MCF 10A (cell line): Measurements from ENCODE around the gene SMYD3. TPM values are rescaled to one million over a fixed set of nuclear protein-coding genes. Genes with fewer than 3 reads are reported as not detected.

Source experiments
- BruUV-seq: library from RNA; stranded (reverse); fragments of 400-500 nt; replicated peaks from 2 replicates; lab custom pipeline; 2021; lab: Mats Ljungman, UMichigan
- CTCF ChIA-PET: fragments of 300-600 bp; sonication (Branson Sonifier 250); formaldehyde crosslinking; extraction: SDS; loops from one replicate; lab custom pipeline; 2021; ENCODE audit warnings: antibody characterized with exemption, inconsistent platforms; lab: Yijun Ruan, JAX
- POLR2A ChIA-PET: fragments of 300-600, 350-650 bp; sonication (Branson Sonifier 250); formaldehyde crosslinking; extraction: SDS; loops from one replicate; lab custom pipeline; 2020; ENCODE audit warnings: antibody characterized with exemption, inconsistent platforms; lab: Yijun Ruan, JAX
- DNase-seq: peaks from one replicate; pipeline ENCODE4 v3.0.0-alpha.2; 2018; ENCODE audit not compliant: unreplicated experiment
- H3K27ac Mint-ChIP-seq: one replicate; pipeline ENCODE4 v1.8.0; 2022; ENCODE audit warnings: mild to moderate bottlenecking, low read depth, mixed read lengths; ENCODE audit not compliant: unreplicated experiment
- H3K27me3 Mint-ChIP-seq: one replicate; pipeline ENCODE4 v1.8.0; 2022; ENCODE audit warnings: mixed read lengths; ENCODE audit not compliant: insufficient read depth, unreplicated experiment
- H3K36me3 Mint-ChIP-seq: one replicate; pipeline ENCODE4 v1.8.0; 2022; ENCODE audit warnings: mild to moderate bottlenecking, moderate library complexity, mixed read lengths; ENCODE audit not compliant: insufficient read depth, unreplicated experiment
- H3K4me1 Mint-ChIP-seq: one replicate; pipeline ENCODE4 v1.8.0; 2022; ENCODE audit warnings: mixed read lengths; ENCODE audit not compliant: insufficient read depth, unreplicated experiment
- H3K4me3 Mint-ChIP-seq: one replicate; pipeline ENCODE4 v1.8.0; 2022; ENCODE audit warnings: mild to moderate bottlenecking, moderate library complexity, mixed read lengths; ENCODE audit not compliant: unreplicated experiment
- H3K9me3 Mint-ChIP-seq: one replicate; pipeline ENCODE4 v1.8.0; 2022; ENCODE audit warnings: mixed read lengths; ENCODE audit not compliant: unreplicated experiment
- intact Hi-C: fragments of 100-400 bp; cut with micrococcal nuclease; formaldehyde crosslinking; loops from 2 replicates; pipeline ENCODE4 v1.14.1; 2022
- total RNA-seq: library from RNA; stranded (reverse); gene quantifications from 2 replicates; pipeline ENCODE4 v1.2.3, GENCODE V29; 2022
- TF ChIP-seq, protein P1 (sequence below): fragments of 200-600 bp; IDR thresholded peaks from one replicate; pipeline ENCODE4 v1.8.0; 2022; ENCODE audit warnings: antibody characterized with exemption, mild to moderate bottlenecking; ENCODE audit not compliant: unreplicated experiment

SMYD3 gene
- total RNA-seq, 1 experiment from 2014 or later = 26.9 TPM

DNA sequence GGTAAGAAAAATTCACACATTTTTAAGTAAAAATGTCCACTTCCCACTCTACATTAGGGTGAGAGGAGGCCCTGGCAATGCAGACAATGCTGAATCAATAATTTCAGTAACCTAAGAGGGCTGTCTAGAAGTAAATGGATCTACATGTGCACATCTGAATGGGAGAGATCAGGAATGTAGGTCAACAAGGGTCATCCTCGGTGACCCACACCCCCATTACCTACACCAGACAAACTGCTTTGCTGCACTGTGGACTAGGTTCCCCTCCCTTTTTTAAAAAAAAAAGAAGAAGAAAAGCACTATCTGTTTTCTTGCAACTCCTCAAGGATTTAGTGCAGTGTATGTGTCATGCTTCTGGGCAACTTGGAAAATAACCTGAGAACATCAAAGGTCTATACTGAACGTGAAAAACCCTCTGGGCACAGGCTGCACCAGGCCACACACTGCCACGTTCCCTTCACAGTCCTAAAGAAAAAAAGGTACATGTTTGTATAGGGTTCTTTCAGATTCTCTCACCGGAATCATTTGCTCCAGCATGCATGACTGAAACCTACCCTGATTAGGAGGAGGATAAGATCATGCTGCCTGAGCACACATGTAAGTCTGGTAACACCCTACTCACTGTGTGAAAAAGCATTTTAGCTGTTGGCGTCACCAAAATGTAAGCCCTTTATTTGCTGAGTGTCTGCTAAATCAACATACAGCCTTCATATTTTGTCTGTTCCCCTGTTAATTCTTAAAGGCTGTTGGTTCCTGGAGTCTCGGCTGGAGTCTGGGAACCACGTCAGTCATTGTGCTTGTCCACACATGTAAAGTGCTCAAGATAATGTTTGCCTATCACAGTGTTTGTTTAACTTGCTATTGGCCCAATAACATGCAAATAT is 341.0 kb downstream of the SMYD3 start:
- peak overlapping the region; percentile 17 for H3K27ac Mint-ChIP-seq
- intact Hi-C loops = no loop called here
- ChIA-PET POLR2A (interaction anchor here (1.0 to 1.6 kb wide), 5 partner anchors 10 to 48 kb away, joined by 3 to 6 read pairs (median 4); no protein-coding TSS in a partner anchor), CTCF (interaction anchor here (0.8 to 1.3 kb wide), 2 partner anchors 8 to 10 kb away, joined by 3 to 4 read pairs; no protein-coding TSS in a partner anchor)
- TF ChIP-seq, protein P1, sequence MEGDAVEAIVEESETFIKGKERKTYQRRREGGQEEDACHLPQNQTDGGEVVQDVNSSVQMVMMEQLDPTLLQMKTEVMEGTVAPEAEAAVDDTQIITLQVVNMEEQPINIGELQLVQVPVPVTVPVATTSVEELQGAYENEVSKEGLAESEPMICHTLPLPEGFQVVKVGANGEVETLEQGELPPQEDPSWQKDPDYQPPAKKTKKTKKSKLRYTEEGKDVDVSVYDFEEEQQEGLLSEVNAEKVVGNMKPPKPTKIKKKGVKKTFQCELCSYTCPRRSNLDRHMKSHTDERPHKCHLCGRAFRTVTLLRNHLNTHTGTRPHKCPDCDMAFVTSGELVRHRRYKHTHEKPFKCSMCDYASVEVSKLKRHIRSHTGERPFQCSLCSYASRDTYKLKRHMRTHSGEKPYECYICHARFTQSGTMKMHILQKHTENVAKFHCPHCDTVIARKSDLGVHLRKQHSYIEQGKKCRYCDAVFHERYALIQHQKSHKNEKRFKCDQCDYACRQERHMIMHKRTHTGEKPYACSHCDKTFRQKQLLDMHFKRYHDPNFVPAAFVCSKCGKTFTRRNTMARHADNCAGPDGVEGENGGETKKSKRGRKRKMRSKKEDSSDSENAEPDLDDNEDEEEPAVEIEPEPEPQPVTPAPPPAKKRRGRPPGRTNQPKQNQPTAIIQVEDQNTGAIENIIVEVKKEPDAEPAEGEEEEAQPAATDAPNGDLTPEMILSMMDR = no peak
- DNase-seq = peak; percentile 73
- no peaks in the 10 kb centered on the region for H3K36me3 Mint-ChIP-seq
- H3K9me3 Mint-ChIP-seq = no peaks in the 10 kb centered on the region
- peak overlapping the region; percentile 1 for H3K4me3 Mint-ChIP-seq
- no TSS peak for BruUV-seq
- no peaks in the 10 kb centered on the region for H3K27me3 Mint-ChIP-seq
- H3K4me1 Mint-ChIP-seq = peaks cover 29% of the 10 kb centered on the region

DNA sequence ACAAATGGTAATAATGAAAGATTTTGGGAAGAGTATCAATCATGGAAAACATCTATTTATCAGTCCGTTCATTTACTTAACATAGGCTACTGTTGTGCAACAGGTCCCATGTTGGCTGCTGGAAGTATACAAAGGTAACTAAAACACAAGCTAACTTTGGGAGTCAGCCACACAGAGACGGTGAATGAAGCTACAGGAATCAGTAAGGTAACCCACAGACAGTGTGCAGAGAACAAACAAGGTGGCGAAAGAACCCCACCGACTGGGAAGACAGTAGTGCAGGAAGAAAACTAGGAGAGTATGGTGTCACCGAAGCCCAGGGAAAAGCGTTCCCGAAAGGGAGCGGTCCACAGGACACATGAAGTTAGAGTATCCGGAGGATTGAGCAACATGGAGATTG is 342.3 kb downstream of the SMYD3 start:
- Mint-ChIP-seq H3K27me3 (no peaks in the 10 kb centered on the region), H3K4me1 (peaks cover 37% of the 10 kb centered on the region), H3K36me3 (no peaks in the 10 kb centered on the region), H3K4me3 (no peak overlapping the region), H3K9me3 (no peaks in the 10 kb centered on the region), H3K27ac (no peak overlapping the region)
- intact Hi-C loops = no loop called here
- ChIA-PET POLR2A (interaction anchor here (1.6 kb wide), 1 partner anchor 50 kb away, joined by 4 read pairs; no protein-coding TSS in a partner anchor), CTCF (interaction anchor here (0.5 to 1.3 kb wide), 2 partner anchors 9 to 87 kb away, joined by 4 to 5 read pairs; no protein-coding TSS in a partner anchor)
- BruUV-seq = no TSS peak
- DNase-seq = no peak
- TF ChIP-seq, protein P1 = no peak

GRCh38 chr1:246162560-246162959 is 344.5 kb downstream of the SMYD3 start:
- Mint-ChIP-seq H3K4me1 (peaks cover 44% of the 10 kb centered on the region), H3K36me3 (no peaks in the 10 kb centered on the region), H3K27ac (no peak overlapping the region), H3K9me3 (no peaks in the 10 kb centered on the region), H3K4me3 (no peak overlapping the region), H3K27me3 (no peaks in the 10 kb centered on the region)
- no TSS peak for BruUV-seq
- intact Hi-C loops = no loop called here
- DNase-seq = no peak
- TF ChIP-seq, protein P1 = no peak
- ChIA-PET CTCF (interaction anchor here (0.6 to 1.5 kb wide), 3 partner anchors 140 to 786 kb away, joined by 3 read pairs; no protein-coding TSS in a partner anchor), POLR2A (interaction anchor here (1.0 to 3.0 kb wide), 2 partner anchors 9 to 20 kb away, joined by 3 to 19 read pairs; no protein-coding TSS in a partner anchor)

DNA sequence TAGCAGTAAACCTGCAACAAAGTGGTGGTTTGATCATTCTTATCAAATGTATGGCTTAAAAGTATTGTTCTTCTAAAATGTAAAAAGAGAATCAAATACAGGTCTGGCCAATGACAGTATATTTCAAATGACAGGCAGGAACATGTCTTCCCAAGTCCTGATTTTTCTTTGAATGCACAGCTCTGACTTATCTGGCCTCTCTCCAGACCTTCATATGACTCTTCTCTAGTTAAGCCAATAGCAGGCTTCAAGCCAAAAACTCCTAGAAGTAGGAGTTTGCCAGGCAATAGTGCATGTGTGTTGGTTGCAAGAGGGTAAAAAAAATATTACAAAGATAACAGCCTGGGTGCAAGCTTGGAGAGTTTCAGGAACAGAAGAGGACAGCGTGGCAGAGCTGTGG is 345.5 kb downstream of the SMYD3 start:
- Mint-ChIP-seq H3K36me3 (no peaks in the 10 kb centered on the region), H3K9me3 (no peaks in the 10 kb centered on the region), H3K4me1 (peaks cover 44% of the 10 kb centered on the region), H3K27ac (no peak overlapping the region), H3K27me3 (no peaks in the 10 kb centered on the region), H3K4me3 (no peak overlapping the region)
- intact Hi-C loops = loop anchor here (1.0 kb wide), 1 partner anchor 22 kb away; no protein-coding TSS in a partner anchor
- no TSS peak for BruUV-seq
- TF ChIP-seq, protein P1 = no peak
- POLR2A ChIA-PET = interaction anchor here (0.6 to 3.0 kb wide), 11 partner anchors 12 to 1095 kb away, joined by 3 to 19 read pairs (median 3); no protein-coding TSS in a partner anchor
- CTCF ChIA-PET = interaction anchor here (0.5 to 1.6 kb wide), 9 partner anchors 14 to 761 kb away, joined by 3 to 6 read pairs (median 3); no protein-coding TSS in a partner anchor
- DNase-seq = peak; percentile 98
